ENCODE results near the gene RALGDS.
"Not testable (repeated sequence)": the region's sequence is repeated elsewhere in the genome, so short reads cannot be mapped to it uniquely, and the experiment has no call there.

RALGDS gene

DNA sequence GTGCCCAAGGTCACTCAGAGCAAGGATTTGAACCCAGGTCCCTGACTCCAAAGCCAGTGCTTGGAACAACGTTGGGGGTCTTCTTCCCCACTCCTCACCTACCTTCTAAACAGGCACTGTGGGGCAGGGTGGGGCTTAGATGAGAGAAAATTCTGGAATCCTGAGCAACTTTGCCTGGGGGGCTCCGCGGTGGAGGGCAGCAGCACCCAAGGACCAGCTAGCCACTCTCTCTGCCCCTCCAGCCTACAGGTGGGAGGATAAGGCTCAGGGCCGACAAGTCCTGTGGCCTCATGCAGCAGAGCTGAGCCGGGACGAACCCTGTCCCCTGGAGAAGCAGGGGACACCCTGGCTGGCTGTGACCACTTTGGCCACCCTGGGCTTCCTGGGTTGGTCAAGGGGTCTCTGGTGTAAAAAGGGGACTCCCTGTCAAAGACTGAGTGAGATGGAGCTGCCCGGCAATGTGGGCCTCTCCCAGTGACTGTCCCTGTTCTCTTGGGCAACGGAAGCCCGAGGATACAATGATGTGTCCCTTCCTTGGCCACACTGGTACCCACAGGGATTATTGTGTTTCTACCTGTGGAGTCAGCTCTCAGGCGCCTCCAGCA is 32.8 kb downstream of the RALGDS start:
- no peak for DNase-seq (ENCODE audit: low spot score)

DNA sequence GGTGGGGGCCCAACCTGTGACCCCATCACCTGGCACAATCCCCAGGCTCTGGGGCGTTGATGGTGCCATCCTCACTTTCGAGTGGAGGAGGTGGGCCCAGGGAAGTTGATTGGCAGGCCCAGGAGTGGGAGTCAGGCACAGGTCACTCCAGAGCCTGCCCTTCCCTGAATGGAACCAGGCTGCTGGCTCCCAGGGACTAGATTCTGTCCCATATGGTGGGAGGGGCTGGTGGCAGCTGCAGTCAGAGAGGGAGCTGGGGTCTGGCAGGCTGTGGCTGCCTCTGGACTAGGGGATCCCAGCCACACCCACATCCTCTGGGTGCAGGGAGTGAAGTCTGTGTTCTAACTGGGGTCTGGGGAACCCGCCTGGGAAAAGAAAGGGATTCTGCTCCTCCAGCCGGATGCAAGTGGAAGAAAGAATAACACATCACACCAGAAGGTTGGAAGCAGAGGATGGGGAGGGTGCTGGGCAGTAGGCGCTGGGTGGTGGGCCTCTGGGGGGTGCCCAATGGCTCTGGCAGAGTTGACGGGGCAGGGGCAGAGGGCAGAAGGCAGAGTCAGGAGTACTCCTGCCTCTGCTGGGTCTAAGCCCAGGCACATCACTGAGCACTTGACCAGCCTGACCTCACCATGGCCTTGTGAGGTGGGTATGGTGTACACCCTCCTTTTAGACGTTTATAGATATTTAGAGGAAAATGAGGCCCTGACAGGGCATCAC is 33.5 kb downstream of the RALGDS start:
- DNase-seq (ENCODE audit: low spot score), result no peak

DNA sequence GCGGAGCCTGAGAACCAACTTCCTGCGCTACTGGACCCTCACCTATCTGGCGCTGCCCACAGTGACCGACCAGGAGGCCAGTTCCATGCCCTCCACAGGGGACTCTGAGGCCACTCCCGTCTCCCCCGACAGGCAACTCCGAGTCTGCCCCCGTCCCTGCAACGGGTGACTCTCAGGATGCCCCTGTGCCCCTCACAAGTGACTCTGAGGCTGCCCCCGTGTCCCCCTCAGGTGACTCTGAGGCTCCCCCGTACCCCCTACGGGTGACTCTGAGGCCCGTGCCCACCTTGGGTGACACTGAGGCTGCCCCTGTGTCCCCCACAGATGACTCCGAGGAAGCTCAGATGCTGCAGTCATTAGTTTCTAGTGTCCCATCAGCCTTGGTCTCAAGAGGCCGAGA is 34.1 kb downstream of the RALGDS start:
- no peak for DNase-seq (ENCODE audit: low spot score)

DNA sequence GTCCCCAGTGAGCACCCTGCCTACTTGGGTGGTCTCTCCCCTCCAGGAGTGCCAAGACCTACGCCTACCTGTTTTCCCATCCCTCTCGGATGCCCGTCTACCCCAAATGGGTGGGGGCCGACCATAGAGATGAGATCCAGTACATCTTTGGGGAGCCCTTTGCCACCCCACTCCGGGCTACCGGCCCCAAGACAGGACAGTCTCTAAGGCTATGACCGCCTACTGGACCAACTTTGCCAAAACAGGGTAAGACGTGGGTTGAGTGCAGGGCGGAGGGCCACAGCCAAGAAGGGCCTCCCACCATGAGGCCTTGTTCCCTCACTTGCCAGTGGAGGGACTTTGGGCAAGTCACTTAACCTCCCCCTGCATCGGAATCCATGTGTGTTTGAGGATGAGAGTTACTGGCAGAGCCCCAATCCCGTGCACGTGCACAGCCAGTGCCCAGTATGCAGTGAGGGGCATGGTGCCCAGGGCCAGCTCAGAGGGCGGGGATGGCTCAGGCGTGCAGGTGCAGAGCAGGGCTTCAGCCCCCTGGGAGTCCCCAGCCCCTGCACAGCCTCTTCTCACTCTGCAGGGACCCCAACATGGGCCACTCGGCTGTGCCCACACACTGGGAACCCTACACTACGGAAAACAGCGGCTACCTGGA is 34.7 kb downstream of the RALGDS start:
- DNase-seq (ENCODE audit: low spot score), result not testable (repeated sequence)

DNA sequence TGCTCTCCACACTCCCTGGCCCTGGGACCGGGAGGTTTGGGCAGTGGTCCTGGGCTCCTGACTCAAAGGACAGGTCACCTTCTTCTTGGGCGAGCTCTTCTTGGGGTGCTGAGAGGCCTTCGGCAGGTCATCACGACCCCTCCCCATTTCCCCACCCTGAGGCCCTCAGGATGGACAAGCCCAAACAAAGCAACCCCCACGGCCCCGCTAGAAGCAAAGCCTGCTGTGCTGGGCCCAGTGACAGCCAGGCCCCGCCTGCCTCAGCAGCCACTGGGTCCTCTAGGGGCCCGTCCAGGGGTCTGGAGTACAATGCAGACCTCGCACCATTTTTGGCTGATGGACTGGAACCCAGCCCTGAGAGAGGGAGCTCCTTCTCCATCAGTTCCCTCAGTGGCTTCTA is 37.4 kb downstream of the RALGDS start:
- DNase-seq (ENCODE audit: low spot score), result not testable (repeated sequence)

DNA sequence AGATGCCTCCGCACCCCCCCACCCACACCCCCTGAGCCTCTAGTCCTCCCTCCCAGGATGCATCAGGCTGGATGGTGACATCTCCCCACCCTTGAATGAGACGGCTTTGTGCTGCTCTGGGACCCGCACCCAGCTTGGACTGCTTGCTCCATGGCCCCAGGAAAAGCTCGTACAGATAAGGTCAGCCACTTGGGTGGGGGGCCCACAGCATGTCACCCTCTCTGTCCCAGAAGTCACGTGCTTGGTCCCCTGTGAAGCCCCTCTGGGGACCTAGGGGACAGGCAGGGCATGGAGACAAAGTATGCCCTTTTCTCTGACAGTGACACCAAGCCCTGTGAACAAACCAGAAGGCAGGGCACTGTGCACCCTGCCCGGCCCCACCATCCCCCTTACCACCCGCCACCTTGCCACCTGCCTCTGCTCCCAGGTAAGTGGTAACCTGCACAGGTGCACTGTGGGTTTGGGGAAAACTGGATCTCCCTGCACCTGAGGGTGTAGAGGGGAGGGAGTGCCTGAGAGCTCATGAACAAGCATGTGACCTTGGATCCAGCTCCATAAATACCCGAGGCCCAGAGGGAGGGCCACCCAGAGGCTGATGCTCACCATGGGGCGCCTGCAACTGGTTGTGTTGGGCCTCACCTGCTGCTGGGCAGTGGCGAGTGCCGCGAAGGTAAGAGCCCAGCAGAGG is 38.9 kb downstream of the RALGDS start:
- not testable (repeated sequence) for DNase-seq (ENCODE audit: low spot score)

DNA sequence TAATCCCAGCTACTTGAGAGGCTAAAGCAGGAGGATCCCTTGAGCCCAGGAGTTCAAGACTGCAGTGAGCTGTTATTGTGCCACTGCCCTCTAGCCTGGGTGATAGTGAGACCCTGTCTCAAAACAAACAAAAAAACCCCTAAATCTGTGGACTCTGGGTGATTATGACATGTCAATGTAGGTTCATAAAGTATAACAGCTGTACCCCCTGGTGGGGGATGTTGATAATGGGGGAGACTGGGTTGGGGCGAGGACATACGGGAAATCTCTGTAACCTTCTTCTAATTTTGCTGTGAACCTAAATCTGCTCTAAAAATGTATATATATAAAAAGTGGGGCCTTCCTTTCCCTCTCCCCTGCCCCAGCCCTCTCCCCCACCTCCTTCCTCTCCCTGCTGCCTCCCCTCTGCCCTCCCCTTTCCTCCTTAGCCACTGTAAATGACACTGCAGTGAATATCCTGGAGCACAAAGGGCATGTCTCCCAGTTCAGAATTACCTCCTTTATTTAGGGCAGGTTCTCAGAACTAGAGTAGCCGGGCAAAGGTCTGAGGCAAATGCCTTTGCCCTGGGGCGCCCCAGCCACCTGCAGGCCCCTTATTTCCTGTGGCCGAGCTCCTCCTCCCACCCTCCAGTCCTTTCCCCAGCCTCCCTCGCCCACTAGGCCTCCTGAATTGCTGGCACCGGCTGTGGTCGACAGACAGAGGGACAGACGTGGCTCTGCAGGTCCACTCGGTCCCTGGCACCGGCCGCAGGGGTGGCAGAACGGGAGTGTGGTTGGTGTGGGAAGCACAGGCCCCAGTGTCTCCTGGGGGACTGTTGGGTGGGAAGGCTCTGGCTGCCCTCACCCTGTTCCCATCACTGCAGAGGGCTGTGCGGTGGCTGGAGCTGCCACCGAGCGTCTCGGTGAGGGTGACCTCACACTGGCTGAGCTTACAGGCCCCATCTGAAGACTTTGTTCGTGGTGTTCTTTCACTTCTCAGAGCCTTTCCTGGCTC is 40.0 kb downstream of the RALGDS start:
- not testable (repeated sequence) for DNase-seq (ENCODE audit: low spot score)

- DNase-seq (ENCODE audit: low spot score), result no peak
Observed at GRCh38 chr9:133080161-133080560, 40.9 kb downstream of the RALGDS start.

DNA sequence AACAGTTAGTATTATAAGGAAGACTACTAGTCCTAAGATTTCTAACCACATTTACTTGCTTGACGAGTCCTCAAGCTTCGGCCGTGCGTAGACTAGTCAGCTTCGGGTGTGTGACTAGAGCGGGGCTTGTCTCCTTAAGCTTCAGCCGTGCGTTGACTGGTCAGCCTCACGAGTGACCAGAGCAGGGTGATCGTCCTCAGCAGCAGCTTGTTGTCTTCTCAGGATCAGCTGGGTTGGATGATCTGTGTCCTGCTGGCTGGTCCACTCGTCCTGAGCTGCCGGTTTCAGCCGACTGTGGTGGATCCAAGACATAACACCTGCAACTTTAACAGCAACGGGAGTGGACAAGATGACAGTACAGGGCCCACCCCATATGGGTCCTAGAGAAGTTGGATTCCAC is 42.6 kb downstream of the RALGDS start:
- DNase-seq (ENCODE audit: low spot score), result no peak

DNA sequence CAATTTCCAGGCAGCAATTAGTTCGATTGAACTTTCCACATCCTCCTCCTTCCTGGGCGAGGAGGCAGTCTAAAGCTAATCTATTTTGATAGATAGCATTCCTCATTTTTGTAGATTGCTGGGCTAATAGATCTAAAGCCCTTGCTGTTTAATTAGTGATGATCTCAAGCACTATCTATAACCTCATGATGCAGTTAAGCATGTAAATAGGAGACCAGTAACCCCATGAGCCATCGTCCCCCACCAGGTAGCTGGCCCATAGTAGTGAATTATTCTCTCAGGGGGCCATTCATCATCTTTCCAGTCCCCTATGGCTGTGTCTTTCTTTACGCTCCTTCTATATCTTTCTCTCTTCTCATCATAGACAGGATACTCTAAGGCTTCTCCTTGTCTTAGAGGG is 44.3 kb downstream of the RALGDS start:
- no peak for DNase-seq (ENCODE audit: low spot score)

DNA sequence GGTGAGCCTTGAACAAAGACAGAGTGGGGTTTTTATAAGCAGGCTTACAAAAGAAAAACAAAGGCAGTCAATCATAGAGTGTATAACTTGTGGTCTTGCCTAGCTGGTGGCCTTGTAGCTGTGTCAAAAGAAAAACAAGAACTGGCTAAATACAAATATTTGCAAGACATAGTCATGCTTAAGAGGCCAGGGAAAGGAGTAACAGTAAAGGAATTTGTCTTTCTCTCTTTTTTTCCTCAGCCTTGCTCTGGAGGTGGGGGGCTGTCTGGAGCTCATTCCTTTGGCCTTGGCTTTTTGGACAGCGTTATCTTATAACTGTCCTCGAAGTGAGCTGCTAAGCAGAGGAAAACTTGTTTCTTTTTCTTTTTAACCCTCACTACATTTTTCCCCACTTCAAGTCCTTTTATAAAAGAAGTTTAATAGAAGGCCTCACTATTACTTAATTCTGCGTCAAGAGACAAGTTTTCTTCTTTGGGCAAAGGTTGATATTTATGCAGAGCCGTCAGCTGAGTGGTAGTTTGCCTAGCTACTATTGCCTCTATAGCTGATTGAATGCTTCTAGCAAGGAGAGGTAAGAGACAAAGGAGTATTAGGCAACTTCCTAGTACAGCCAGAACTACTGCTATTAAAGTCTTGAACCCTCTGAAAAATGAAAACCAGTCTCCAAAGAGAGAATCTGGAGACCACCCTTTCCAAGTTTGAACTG is 45.0 kb downstream of the RALGDS start:
- no peak for DNase-seq (ENCODE audit: low spot score)

DNA sequence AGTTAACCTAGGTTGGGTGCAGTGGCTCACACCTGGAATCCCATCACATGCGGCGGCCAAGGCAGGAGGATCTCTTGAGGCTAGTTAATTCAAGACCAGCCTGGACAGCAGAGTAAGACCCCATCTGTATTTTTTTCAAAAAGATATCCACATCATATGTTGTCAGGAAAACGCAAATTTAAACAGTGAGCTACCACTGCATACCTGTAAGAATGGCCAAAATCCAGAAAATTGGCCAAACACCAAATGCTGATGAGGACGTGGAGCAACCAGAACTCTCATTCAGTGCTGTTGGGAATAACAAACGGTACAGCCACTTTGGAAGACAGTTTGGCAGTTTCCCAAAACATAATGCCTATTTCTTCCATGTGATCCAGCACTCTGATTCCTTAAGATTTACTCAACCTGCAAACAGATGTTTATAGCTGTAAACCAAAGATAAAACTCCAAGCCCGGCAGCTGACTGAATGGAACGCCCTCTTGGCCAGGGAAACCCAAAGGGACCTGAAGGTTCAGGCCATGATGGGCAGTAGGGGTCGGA is 46.9 kb downstream of the RALGDS start:
- DNase-seq (ENCODE audit: low spot score), result no peak

- no peak for DNase-seq (ENCODE audit: low spot score)
Observed at GRCh38 chr9:133073086-133074014, 47.7 kb downstream of the RALGDS start.

- DNase-seq (ENCODE audit: low spot score), result not testable (repeated sequence)
Observed at GRCh38 chr9:133072210-133072609, 48.8 kb downstream of the RALGDS start.

GRCh38 chr9:133071484-133072150 is 49.4 kb downstream of the RALGDS start:
- DNase-seq (ENCODE audit: low spot score), result no peak

DNA sequence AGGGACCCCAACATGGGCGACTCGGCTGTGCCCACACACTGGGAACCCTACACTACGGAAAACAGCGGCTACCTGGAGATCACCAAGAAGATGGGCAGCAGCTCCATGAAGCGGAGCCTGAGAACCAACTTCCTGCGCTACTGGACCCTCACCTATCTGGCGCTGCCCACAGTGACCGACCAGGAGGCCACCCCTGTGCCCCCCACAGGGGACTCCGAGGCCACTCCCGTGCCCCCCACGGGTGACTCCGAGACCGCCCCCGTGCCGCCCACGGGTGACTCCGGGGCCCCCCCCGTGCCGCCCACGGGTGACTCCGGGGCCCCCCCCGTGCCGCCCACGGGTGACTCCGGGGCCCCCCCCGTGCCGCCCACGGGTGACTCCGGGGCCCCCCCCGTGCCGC is 50.1 kb downstream of the RALGDS start:
- not testable (repeated sequence) for DNase-seq (ENCODE audit: low spot score)

DNA sequence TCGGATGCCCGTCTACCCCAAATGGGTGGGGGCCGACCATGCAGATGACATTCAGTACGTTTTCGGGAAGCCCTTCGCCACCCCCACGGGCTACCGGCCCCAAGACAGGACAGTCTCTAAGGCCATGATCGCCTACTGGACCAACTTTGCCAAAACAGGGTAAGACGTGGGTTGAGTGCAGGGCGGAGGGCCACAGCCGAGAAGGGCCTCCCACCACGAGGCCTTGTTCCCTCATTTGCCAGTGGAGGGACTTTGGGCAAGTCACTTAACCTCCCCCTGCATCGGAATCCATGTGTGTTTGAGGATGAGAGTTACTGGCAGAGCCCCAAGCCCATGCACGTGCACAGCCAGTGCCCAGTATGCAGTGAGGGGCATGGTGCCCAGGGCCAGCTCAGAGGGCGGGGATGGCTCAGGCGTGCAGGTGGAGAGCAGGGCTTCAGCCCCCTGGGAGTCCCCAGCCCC is 50.5 kb downstream of the RALGDS start:
- DNase-seq (ENCODE audit: low spot score), result not testable (repeated sequence)

DNA sequence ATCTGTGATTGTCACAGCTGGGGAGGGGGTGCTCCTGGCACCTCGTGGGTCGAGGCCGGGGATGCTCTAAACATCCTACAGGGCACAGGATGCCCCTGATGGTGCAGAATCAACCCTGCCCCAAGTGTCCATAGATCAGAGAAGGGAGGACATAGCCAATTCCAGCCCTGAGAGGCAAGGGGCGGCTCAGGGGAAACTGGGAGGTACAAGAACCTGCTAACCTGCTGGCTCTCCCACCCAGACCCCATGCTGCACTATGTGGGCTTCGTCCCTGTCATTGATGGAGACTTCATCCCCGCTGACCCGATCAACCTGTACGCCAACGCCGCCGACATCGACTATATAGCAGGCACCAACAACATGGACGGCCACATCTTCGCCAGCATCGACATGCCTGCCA is 52.6 kb downstream of the RALGDS start:
- not testable (repeated sequence) for DNase-seq (ENCODE audit: low spot score)

DNA sequence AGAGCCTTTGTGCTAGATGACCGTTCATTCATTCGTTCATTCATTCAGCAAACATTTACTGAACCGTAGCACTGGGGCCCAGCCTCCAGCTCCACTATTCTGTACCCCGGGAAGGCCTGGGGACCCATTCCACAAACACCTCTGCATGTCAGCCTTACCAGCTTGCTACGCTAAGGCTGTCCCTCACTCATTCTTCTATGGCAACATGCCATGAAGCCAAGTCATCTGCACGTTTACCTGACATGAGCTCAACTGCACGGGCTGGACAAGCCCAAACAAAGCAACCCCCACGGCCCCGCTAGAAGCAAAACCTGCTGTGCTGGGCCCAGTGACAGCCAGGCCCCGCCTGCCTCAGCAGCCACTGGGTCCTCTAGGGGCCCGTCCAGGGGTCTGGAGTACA is 53.2 kb downstream of the RALGDS start:
- no peak for DNase-seq (ENCODE audit: low spot score)
